GM18858 (cell line): Measurements from ENCODE around the gene SEMA5A.

ENCODE experiments used
- ATAC-seq: cut with Tn5 transposase; IDR thresholded peaks from one replicate; pipeline ENCODE4 v1.9.1; 2021; ENCODE audit not compliant: unreplicated experiment

SEMA5A gene

DNA sequence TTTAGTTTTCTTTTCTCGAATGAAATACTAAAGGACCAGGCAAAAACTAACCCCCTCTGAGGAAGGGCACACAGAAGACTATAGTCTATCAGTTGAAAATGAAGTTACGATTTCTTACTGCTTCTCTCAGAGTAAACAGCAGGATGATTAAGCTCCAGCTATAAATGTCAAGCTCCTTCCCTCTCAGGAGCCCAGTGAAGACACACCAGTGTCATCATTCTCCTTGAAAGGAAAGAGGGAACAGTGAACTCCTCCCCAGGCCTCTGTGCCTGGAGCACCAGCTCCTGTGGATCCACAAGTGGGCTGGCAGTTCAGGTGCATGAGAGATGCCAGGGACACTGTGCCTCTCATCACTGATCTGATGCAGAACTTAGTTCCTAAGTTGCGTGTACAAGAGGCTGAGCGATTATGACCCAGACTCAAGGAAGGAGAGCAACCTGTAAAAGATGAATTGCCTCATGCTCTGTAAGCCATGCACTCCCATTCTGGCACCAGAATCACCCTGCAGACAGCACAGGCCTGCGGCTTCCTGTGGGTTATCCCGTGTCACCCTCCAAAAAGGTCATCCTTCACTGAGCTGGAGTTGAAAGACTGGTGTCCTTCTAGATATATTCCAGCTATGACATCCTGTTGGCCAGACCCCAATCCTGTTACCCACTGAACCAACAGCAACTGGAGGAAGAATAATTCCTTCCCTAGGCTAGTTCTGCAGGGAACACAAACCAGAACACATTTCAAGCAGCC is 394.0 kb downstream of the SEMA5A start:
- ATAC-seq, result no peak

GRCh38 chr5:9149988-9150387 is 395.9 kb downstream of the SEMA5A start:
- no peak for ATAC-seq

DNA sequence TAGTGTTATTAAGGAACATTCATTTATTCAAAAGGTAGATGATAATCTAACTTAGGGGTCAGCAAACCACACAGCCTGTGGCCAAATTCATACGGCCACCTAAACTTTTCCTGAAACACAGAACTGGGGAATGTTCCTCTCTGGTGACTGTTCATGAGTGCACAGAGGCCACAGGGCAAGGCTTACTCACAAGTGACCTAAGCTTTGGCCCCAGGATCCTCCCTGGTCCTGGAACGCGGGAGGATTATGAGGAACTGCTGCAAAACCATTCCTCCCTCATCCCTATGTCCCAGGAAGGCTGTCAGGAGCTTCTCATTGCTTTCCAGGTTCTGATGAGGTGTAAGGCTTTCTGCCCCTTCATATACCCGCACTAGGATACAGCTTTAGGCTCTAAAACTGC is 397.6 kb downstream of the SEMA5A start:
- no peak for ATAC-seq

DNA sequence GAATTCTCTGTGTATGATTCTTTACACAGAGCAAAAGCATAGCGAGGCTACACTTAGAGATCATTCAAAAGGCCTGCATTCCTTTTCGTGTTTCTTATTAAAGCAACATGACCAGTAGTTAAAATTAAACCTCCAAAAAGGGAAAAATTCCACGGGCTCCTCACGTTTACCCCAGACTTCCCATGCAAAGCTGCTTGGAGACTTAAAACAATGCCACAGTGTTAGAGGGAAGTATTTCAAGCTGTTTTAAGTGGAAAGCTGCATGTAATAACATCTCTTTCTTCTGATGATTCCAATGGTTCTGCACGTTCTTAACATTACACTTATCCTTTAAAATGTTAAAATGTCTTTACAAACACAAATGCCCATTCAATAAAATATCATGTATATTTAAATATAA is 405.2 kb downstream of the SEMA5A start:
- ATAC-seq, result no peak

- no peak for ATAC-seq
Measured at GRCh38 chr5:9140202-9140601, 405.7 kb downstream of the SEMA5A start.

DNA sequence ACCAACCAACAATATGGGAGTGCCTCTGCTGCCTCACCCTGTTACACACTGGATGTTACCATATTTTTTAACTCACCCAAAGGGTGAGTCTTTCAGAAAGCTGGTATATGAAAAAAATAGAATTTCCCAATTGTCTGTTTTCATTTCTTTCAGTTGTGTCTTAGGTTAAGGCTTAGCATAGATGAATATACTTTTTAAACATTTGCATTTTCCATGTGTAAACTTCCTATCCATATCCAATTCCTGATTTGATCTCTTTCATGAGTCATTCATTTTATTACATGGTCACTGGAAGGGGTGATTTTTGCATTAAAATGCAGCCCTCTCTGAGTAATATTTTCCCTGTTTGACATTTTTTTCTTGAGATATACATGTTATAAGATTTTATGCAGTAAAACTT is 406.5 kb downstream of the SEMA5A start:
- no peak for ATAC-seq

DNA sequence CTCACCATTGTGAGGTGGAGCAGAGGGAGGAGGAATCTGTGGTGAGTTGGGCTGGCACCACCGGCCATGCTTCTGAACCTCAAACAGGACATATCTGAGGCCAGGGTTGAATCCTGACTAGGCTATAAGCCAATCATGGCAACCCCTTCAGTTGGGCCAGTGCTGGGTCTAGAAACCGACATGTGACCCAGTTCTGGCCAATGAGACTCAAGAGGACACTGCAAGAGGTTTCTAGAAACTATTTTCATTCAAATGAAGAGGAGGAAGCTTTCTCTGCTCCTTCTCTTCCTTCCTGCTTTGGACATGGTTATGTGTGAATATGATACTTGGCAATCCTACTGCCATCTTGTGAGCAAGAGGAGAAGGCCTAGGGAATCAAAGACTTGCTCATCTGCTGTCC is 417.7 kb downstream of the SEMA5A start:
- ATAC-seq, result no peak

GRCh38 chr5:9126490-9126889 is 419.4 kb downstream of the SEMA5A start:
- no peak for ATAC-seq

GRCh38 chr5:9125852-9126251 is 420.0 kb downstream of the SEMA5A start:
- peak; percentile 89 for ATAC-seq

- no peak for ATAC-seq
Measured at GRCh38 chr5:9124838-9125237, 421.0 kb downstream of the SEMA5A start.

DNA sequence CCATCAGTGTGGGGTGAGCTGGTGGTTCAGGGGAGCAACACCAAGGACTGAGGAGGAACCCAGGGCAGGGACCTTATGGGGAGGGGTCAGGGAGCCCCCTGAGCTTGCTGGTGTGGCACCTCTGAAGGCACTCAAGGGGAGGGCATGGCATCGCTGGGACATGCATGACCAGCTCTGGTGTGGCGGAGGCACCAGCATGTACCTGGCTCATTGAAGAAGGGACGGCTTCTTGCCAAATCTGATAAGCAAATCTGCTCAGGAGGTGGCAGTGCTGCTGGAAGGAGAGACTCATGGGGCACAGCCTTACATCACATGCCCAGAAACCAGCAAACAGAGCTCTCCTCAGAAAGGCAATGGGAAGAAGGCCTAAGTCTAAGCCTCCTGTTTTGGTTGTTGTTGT is 421.8 kb downstream of the SEMA5A start:
- no peak for ATAC-seq

GRCh38 chr5:9122528-9122927 is 423.3 kb downstream of the SEMA5A start:
- no peak for ATAC-seq

DNA sequence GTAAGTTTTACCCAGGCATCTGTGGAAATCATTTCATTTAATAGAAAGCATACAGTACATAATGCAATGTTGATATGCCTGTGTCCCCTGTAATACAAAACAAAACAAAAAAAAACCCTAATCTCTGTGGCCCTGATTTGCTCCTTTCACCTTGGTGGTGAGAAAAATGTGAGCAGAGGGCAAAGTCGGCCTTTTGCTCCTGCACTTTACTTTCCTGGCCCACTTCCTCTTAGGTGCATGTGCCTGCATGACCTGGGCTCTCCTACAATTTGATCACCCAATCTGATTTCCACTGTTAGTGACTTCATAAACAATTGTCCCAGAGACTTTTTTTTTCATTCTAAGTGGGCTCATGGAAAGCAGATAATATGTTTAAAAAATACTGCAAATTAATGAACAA is 424.3 kb downstream of the SEMA5A start:
- ATAC-seq, result no peak

GRCh38 chr5:9118852-9119251 is 427.0 kb downstream of the SEMA5A start:
- no peak for ATAC-seq

GRCh38 chr5:9115093-9115492 is 430.8 kb downstream of the SEMA5A start:
- no peak for ATAC-seq

GRCh38 chr5:9112520-9113291 is 433.2 kb downstream of the SEMA5A start:
- no peak for ATAC-seq

DNA sequence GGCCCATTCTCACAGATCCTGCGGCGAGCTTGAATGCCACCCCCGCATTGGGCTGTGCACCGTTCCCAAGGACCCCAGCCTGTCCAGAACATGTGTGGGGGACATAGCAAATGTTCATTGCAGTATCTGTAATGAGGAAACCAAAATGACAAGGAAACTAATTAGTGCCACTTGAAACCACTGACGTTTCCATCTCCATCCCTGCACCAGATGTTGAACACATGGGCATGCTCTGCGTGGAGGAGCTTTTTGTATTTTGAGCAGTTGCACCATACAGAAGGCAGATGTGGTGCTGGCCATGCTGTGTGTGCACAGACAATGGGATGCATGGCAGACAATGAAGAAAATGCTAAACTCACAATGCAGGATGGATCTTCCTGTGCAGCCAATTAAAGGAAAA is 437.7 kb downstream of the SEMA5A start:
- ATAC-seq, result no peak

DNA sequence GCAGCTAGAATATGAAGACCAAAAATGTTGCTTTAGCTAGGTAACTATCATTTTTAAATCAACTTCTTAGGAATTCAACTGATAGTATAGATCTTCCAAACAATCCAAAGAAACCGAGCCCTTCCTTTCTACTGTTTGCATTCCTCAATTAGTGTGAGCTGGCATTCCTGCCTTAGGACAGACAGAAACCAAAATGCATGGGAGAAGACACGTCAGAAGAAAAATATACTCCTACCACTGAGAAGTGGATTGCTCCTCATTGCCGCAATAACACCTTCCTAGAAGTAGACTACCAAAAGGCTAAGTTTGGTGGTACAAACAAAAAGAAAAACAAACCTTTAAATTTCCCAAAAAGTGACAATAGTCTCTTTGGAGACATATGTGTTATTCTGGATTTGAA is 440.0 kb downstream of the SEMA5A start:
- ATAC-seq, result no peak

- ATAC-seq, result no peak
Measured at GRCh38 chr5:9104571-9105339, 441.1 kb downstream of the SEMA5A start.

- ATAC-seq, result no peak
Measured at GRCh38 chr5:9103290-9103689, 442.6 kb downstream of the SEMA5A start.

- ATAC-seq, result no peak
Measured at GRCh38 chr5:9099689-9100088, 446.2 kb downstream of the SEMA5A start.

GRCh38 chr5:9098990-9099389 is 446.9 kb downstream of the SEMA5A start:
- no peak for ATAC-seq
